ENCODE data around the gene TEX38.

Gene TEX38

DNA sequence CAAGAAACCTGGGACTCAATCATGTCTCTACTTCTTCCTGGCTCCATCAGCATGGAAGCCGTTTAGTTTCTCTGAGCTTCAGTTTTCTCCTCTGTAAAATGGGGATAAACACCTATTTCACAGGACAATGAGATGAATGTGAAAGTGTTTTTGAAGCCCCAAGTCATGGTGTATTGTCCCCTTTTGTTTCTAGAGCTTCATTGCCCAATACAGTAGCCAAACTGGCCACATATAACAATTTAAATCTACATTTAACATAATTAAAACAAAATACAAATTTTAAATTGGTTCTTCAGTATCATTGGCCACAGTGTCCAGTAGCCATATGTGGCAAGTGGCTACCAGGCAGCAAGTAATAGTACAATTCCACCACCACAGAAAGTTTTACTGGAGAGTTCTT is 49.5 kb downstream of the TEX38 start:
- in situ Hi-C loops (cut with HindIII; ENCODE audit: low sequenced_read_pairs) = no loop called here

GRCh38 chr1:46721686-46722205 is 50.1 kb downstream of the TEX38 start:
- in situ Hi-C loops (cut with HindIII; ENCODE audit: low sequenced_read_pairs) = no loop called here
